OCI-LY3 (cell line): Measurements from ENCODE around the gene PIEZO2.

Experiments used
- EZH2phosphoT487 ChIP-seq: fragments of 200-600 bp; shearing (Covaris generic); IDR thresholded peaks from 2 replicates; pipeline ENCODE4 v1.6.1; 2018; ENCODE audit warnings: antibody characterized with exemption, mixed run types, low read depth
- TF ChIP-seq, protein P1 (sequence below): fragments of 200-600, 300-600 bp; sonication (generic); IDR thresholded peaks from 2 replicates; pipeline ENCODE4 v1.5.1; 2014; ENCODE audit warnings: antibody characterized with exemption, low read length, low read depth

DNA sequence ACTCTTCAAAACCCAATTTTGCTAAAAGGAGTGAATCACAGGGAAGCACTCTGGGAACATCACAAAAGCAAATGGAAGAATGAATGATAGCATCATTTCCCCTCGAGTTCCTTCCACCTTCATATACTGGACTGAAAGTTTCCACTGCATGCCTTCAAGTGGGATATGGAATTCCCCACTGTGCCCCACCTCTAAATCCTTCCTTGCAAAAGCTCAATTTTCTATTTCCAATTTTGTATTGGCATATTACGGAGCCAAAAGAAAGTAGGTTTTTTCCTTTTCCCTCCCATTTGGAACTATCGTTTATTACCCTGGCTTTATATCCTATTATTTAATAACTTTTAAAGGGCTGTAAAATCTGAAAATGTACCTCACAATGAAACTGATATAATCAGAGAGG, 149.3 kb downstream of the PIEZO2 start:
- TF ChIP-seq, protein P1, sequence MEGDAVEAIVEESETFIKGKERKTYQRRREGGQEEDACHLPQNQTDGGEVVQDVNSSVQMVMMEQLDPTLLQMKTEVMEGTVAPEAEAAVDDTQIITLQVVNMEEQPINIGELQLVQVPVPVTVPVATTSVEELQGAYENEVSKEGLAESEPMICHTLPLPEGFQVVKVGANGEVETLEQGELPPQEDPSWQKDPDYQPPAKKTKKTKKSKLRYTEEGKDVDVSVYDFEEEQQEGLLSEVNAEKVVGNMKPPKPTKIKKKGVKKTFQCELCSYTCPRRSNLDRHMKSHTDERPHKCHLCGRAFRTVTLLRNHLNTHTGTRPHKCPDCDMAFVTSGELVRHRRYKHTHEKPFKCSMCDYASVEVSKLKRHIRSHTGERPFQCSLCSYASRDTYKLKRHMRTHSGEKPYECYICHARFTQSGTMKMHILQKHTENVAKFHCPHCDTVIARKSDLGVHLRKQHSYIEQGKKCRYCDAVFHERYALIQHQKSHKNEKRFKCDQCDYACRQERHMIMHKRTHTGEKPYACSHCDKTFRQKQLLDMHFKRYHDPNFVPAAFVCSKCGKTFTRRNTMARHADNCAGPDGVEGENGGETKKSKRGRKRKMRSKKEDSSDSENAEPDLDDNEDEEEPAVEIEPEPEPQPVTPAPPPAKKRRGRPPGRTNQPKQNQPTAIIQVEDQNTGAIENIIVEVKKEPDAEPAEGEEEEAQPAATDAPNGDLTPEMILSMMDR, result no peak
- TF ChIP-seq EZH2phosphoT487, result no peak
